ENCODE results near the gene TRIM36.

DNA sequence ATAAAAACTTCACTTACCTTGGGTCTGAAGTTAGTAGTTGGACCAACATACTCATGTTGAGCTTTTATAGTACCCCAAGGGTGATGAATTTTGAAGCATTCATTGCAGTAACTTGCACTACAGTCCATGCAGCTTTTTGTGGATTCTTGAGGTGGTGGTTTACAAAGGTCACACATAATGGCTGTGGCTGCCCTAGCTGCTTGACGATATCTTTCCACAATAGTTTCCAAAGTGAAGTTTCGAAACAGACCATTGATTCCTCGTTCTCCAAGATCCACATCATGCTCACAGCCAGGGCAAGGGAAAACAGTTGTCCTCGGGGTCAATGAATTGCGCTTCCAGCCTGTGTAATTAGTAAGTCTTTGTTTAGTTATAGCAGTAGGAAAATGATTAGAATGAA is 22.7 kb downstream of the TRIM36 start:
- TF ChIP-seq, protein P1, sequence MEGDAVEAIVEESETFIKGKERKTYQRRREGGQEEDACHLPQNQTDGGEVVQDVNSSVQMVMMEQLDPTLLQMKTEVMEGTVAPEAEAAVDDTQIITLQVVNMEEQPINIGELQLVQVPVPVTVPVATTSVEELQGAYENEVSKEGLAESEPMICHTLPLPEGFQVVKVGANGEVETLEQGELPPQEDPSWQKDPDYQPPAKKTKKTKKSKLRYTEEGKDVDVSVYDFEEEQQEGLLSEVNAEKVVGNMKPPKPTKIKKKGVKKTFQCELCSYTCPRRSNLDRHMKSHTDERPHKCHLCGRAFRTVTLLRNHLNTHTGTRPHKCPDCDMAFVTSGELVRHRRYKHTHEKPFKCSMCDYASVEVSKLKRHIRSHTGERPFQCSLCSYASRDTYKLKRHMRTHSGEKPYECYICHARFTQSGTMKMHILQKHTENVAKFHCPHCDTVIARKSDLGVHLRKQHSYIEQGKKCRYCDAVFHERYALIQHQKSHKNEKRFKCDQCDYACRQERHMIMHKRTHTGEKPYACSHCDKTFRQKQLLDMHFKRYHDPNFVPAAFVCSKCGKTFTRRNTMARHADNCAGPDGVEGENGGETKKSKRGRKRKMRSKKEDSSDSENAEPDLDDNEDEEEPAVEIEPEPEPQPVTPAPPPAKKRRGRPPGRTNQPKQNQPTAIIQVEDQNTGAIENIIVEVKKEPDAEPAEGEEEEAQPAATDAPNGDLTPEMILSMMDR (IDR thresholded peaks at IDR 0.05): no peak
- TF ChIP-seq POLR2A (IDR thresholded peaks at IDR 0.05): no peak
